Smooth muscle cell (in vitro differentiated cells): ENCODE results near the gene ANKRD52. TPM values are rescaled to one million over a fixed set of nuclear protein-coding genes. Genes with fewer than 3 reads are reported as not detected.

Experiments used
- DNase-seq: peaks from one replicate; lab custom pipeline; 2025; ENCODE audit not compliant: unreplicated experiment; lab: John Stamatoyannopoulos, UW
- H2AFZ ChIP-seq: fragments of 200-600 bp; sonication (generic); 2 replicates; pipeline ENCODE4 v1.6.0; 2016; ENCODE audit warnings: antibody characterized with exemption, low read depth, mild to moderate bottlenecking
- H3F3A ChIP-seq: fragments of 200-600 bp; sonication (generic); 2 replicates; pipeline ENCODE4 v1.6.0; 2017; ENCODE audit warnings: antibody characterized with exemption, low read depth
- H3K27ac ChIP-seq: fragments of 200-600 bp; sonication (generic); 2 replicates; pipeline ENCODE4 v1.5.1; 2016; ENCODE audit warnings: low read depth, mild to moderate bottlenecking
- H3K27me3 ChIP-seq: fragments of 200-600 bp; sonication (generic); 2 replicates; pipeline ENCODE4 v1.6.1; 2016; ENCODE audit warnings: low read depth, mild to moderate bottlenecking
- H3K36me3 ChIP-seq: fragments of 200-600 bp; sonication (generic); 2 replicates; pipeline ENCODE4 v1.5.1; 2016; ENCODE audit warnings: low read depth
- H3K4me1 ChIP-seq: fragments of 200-600 bp; sonication (generic); 2 replicates; pipeline ENCODE4 v1.5.1; 2016; ENCODE audit warnings: low read depth
- H3K4me2 ChIP-seq: fragments of 200-600 bp; sonication (generic); 2 replicates; pipeline ENCODE4 v1.6.0; 2016; ENCODE audit warnings: mild to moderate bottlenecking
- H3K4me3 ChIP-seq: fragments of 200-600 bp; sonication (generic); 2 replicates; pipeline ENCODE4 v1.5.1; 2016; ENCODE audit warnings: mild to moderate bottlenecking
- H3K79me2 ChIP-seq: fragments of 200-600 bp; sonication (generic); 2 replicates; pipeline ENCODE4 v1.6.0; 2016; ENCODE audit warnings: low read depth, mild to moderate bottlenecking
- H3K9ac ChIP-seq: fragments of 200-600 bp; sonication (generic); 2 replicates; pipeline ENCODE4 v1.6.0; 2016; ENCODE audit warnings: low read depth
- H3K9me3 ChIP-seq: fragments of 200-600 bp; sonication (generic); replicated peaks from 2 replicates; pipeline ENCODE4 v1.5.1; 2016; ENCODE audit warnings: low read depth
- H4K20me1 ChIP-seq: fragments of 200-600 bp; sonication (generic); 2 replicates; pipeline ENCODE4 v1.6.0; 2016; ENCODE audit warnings: low read depth
- CTCF ChIP-seq: fragments of 200-600 bp; sonication (generic); IDR thresholded peaks from 2 replicates; pipeline ENCODE4 v1.5.1; 2017; ENCODE audit warnings: borderline replicate concordance, mild to moderate bottlenecking, antibody characterized with exemption; ENCODE audit not compliant: insufficient read depth, poor library complexity, severe bottlenecking
- WGBS: methylation state at CpG from one replicate; pipeline ENCODE4 v1.1.7; 2016; ENCODE audit warnings: low lambda C conversion rate; 5-methylcytosine and 5-hydroxymethylcytosine counted together
- polyA plus RNA-seq: library from polyadenylated mRNA; unstranded; fragments of >200 nt; fragmentation: Nextera tagmentation; extraction: Ambion mirVana; gene quantifications from 2 replicates; pipeline ENCODE4 v1.2.1, GENCODE V29; 2016
- total RNA-seq: library from RNA; depleted of rRNA; stranded (reverse); fragments of >200 nt; gene quantifications from 2 replicates; pipeline ENCODE4 v1.2.3, GENCODE V29; 2014

Gene ANKRD52
- total and polyA plus RNA-seq, 2 experiments from 2014 or later: 32.5 to 49.9 TPM

- H2AFZ ChIP-seq: no peak overlapping the region
- H3K79me2 ChIP-seq: peaks cover 22% of the 10 kb centered on the region
- H3K9ac ChIP-seq: no peak overlapping the region
- no peak for DNase-seq
- no peaks in the 10 kb centered on the region for H3K36me3 ChIP-seq
- peaks cover 15% of the 10 kb centered on the region for H3F3A ChIP-seq
- H3K4me2 ChIP-seq: no peak overlapping the region
- 95% methylated on average over 3 of the region's 3 CpGs for WGBS
- no peaks in the 10 kb centered on the region for H3K9me3 ChIP-seq
- H4K20me1 ChIP-seq: peaks cover 15% of the 10 kb centered on the region
- TF ChIP-seq CTCF: no peak
- H3K27ac ChIP-seq: peak overlapping the region; percentile 78
- H3K4me3 ChIP-seq: no peak overlapping the region
- peaks cover 19% of the 10 kb centered on the region for H3K4me1 ChIP-seq
- H3K27me3 ChIP-seq: no peaks in the 10 kb centered on the region
Measured at GRCh38 chr12:56260921-56261320, 2.7 kb upstream of the ANKRD52 start.

GRCh38 chr12:56260380-56260779, 2.2 kb upstream of the ANKRD52 start:
- no peak for TF ChIP-seq CTCF

GRCh38 chr12:56258820-56259183, 618 bp upstream of the ANKRD52 start:
- H3K9me3 ChIP-seq: no peaks in the 10 kb centered on the region
- H3K4me1 ChIP-seq: peaks cover 19% of the 10 kb centered on the region
- peak overlapping the region; percentile 87 for H3K9ac ChIP-seq
- no peak for TF ChIP-seq CTCF
- peaks cover 15% of the 10 kb centered on the region for H3F3A ChIP-seq
- no peaks in the 10 kb centered on the region for H3K27me3 ChIP-seq
- peak overlapping the region; percentile 99 for H3K4me3 ChIP-seq
- DNase-seq: no peak
- peak overlapping the region; percentile 99 for H3K4me2 ChIP-seq
- H3K36me3 ChIP-seq: peaks cover 3% of the 10 kb centered on the region
- H4K20me1 ChIP-seq: peaks cover 35% of the 10 kb centered on the region
- WGBS: 28% methylated on average over 9 of the region's 9 CpGs
- H2AFZ ChIP-seq: peak overlapping the region; percentile 100
- peak overlapping the region; percentile 69 for H3K27ac ChIP-seq
- H3K79me2 ChIP-seq: peaks cover 29% of the 10 kb centered on the region

More at GRCh38 chr12:56260380-56260779, 2.2 kb upstream of the ANKRD52 start:
- no peak overlapping the region for H2AFZ ChIP-seq
- no peak overlapping the region for H3K27ac ChIP-seq
- no peak overlapping the region for H3K4me2 ChIP-seq
- no peak overlapping the region for H3K4me3 ChIP-seq
- H3K79me2 ChIP-seq: peaks cover 28% of the 10 kb centered on the region
- no peaks in the 10 kb centered on the region for H3K9me3 ChIP-seq
- 94% methylated on average over 8 of the region's 8 CpGs for WGBS
- H3K4me1 ChIP-seq: peaks cover 19% of the 10 kb centered on the region
- no peak overlapping the region for H3K9ac ChIP-seq
- peaks cover 21% of the 10 kb centered on the region for H4K20me1 ChIP-seq
- H3K36me3 ChIP-seq: no peaks in the 10 kb centered on the region
- H3F3A ChIP-seq: peaks cover 15% of the 10 kb centered on the region
- DNase-seq: no peak
- no peaks in the 10 kb centered on the region for H3K27me3 ChIP-seq

GRCh38 chr12:56257491-56258067, 605 bp downstream of the ANKRD52 start:
- peak; percentile 5 for TF ChIP-seq CTCF
- no peak for DNase-seq
- no peaks in the 10 kb centered on the region for H3K9me3 ChIP-seq

More at GRCh38 chr12:56257491-56258067, 605 bp downstream of the ANKRD52 start:
- peaks cover 29% of the 10 kb centered on the region for H3K79me2 ChIP-seq
- H3F3A ChIP-seq: peaks cover 15% of the 10 kb centered on the region
- peak overlapping the region; percentile 87 for H3K9ac ChIP-seq
- peak overlapping the region; percentile 99 for H3K4me2 ChIP-seq
- H3K4me3 ChIP-seq: peak overlapping the region; percentile 99
- no peaks in the 10 kb centered on the region for H3K27me3 ChIP-seq
- H2AFZ ChIP-seq: peak overlapping the region; percentile 72
- H3K36me3 ChIP-seq: peaks cover 13% of the 10 kb centered on the region
- under 1% methylated on average over 26 of the region's 27 CpGs for WGBS
- H4K20me1 ChIP-seq: peaks cover 45% of the 10 kb centered on the region
- peaks cover 19% of the 10 kb centered on the region for H3K4me1 ChIP-seq
- H3K27ac ChIP-seq: peak overlapping the region; percentile 68
